Fibroblast of lung (primary cell): ENCODE data around the gene COL28A1. TPM values are rescaled to one million over a fixed set of nuclear protein-coding genes. Genes with fewer than 3 reads are reported as not detected.
"Not testable (repeated sequence)": the region's sequence is repeated elsewhere in the genome, so short reads cannot be mapped to it uniquely, and the experiment has no call there.

Source experiments
- DNase-seq, 2 donors: peaks; one replicate each; pipeline versions ENCODE4 v3.0.0 to v3.0.0-alpha.2; 2010; ENCODE audit warnings: low read depth in 2 of 2
- H2AFZ ChIP-seq: 2 replicates; pipeline ENCODE4 v1.5.1; 2012; ENCODE audit warnings: low read length, control low read depth, inconsistent platforms
- H3K27ac ChIP-seq: 2 replicates; pipeline ENCODE4 v1.5.1; 2011; ENCODE audit warnings: low read length, control low read depth; ENCODE audit not compliant: insufficient read depth
- H3K27me3 ChIP-seq: 2 replicates; pipeline ENCODE4 v1.5.1; 2011; ENCODE audit warnings: mild to moderate bottlenecking, low read length; ENCODE audit not compliant: control insufficient read depth, insufficient read depth
- H3K36me3 ChIP-seq: 2 replicates; pipeline ENCODE4 v1.5.1; 2011; ENCODE audit warnings: low read length; ENCODE audit not compliant: control insufficient read depth, insufficient read depth
- H3K4me1 ChIP-seq: 2 replicates; pipeline ENCODE4 v1.5.1; 2011; ENCODE audit warnings: low read length; ENCODE audit not compliant: control insufficient read depth, insufficient read depth; ENCODE audit errors: extremely low read depth
- H3K4me2 ChIP-seq: 2 replicates; pipeline ENCODE4 v1.5.1; 2011; ENCODE audit warnings: low read length, control low read depth; ENCODE audit not compliant: insufficient read depth; ENCODE audit errors: extremely low read depth
- H3K4me3 ChIP-seq, 4 experiments: fragments of 200-600 bp in 1 of 4; sonication (generic) in 1 of 4; replicated peaks in 1 of 4; 2 replicates each; pipeline ENCODE4 v1.5.1; 2011 to 2016; ENCODE audit warnings: low read length in 4 of 4, low read depth in 3 of 4, mild to moderate bottlenecking in 3 of 4, control low read depth in 2 of 4, inconsistent platforms in 1 of 4, mixed read lengths in 1 of 4; ENCODE audit not compliant: insufficient read depth in 1 of 4; ENCODE audit errors: control extremely low read depth in 1 of 4
- H3K79me2 ChIP-seq: 2 replicates; pipeline ENCODE4 v1.5.1; 2012; ENCODE audit warnings: mild to moderate bottlenecking, low read length, inconsistent platforms; ENCODE audit not compliant: control insufficient read depth, insufficient read depth
- H3K9ac ChIP-seq: 2 replicates; pipeline ENCODE4 v1.5.1; 2011; ENCODE audit warnings: mild to moderate bottlenecking, low read length, control low read depth; ENCODE audit not compliant: insufficient read depth
- H3K9me3 ChIP-seq: 2 replicates; pipeline ENCODE4 v1.5.1; 2012; ENCODE audit warnings: low read depth, low read length; ENCODE audit not compliant: control insufficient read depth, insufficient read depth
- H4K20me1 ChIP-seq: 2 replicates; pipeline ENCODE4 v1.5.1; 2011; ENCODE audit warnings: low read length; ENCODE audit not compliant: control insufficient read depth, insufficient read depth; ENCODE audit errors: extremely low read depth
- EZH2 ChIP-seq: IDR thresholded peaks from 2 replicates; pipeline ENCODE4 v1.5.1; 2012; ENCODE audit warnings: low read length, control low read depth, mild to moderate bottlenecking; ENCODE audit errors: missing control alignments
- polyA plus RNA-seq, 2 donors: library from polyadenylated mRNA; depleted of rRNA in 1 of 2; stranded (reverse) in 1 of 2; unstranded in 1 of 2; fragments of >200 nt; gene quantifications; 2 replicates each; pipeline ENCODE4 v1.2.1, GENCODE V29; 2011 to 2012; ENCODE audit warnings: missing spikeins in 1 of 2
- total RNA-seq: library from RNA; depleted of rRNA; stranded (reverse); fragments of >200 nt; gene quantifications from 2 replicates; pipeline ENCODE4 v1.2.1, GENCODE V29; 2014
- TF ChIP-seq, protein P1 (sequence below), 2 donors: IDR thresholded peaks in 1 of 2; conservative IDR thresholded peaks in 1 of 2; 1 replicate in 1 of 2; 2 replicates in 1 of 2; pipeline ENCODE4 v1.5.1; 2011 to 2012; ENCODE audit warnings: low read length in 2 of 2, control low read depth in 1 of 2, inconsistent platforms in 1 of 2, low read depth in 1 of 2, mild to moderate bottlenecking in 1 of 2

COL28A1 gene
- total and polyA plus RNA-seq, 2 donors (not counting 1 experiment from before 2014, with no cell fraction given) = 0.01 to 0.17 TPM

DNA sequence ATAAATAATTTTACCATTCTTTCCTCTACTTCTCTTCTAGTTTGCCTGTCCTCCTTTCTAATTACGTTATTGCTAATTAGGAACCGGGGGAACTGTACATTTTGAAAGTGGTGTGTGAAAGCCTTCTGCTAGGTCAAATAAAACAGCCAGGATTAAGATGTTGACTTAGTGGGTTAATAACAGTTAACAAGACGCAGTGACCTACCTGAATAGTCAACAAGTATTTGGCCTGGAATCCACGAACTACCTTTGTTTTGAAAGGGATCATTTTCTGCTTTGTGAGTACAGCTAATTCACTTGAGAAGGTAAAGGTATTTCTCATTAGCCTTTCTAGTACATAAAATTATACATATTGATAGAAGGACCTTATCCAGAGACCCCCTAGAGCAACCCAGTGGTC is 139.9 kb downstream of the COL28A1 start:
- H3K27ac ChIP-seq = no peak overlapping the region
- H3K4me1 ChIP-seq = no peaks in the 10 kb centered on the region
- no peaks in the 10 kb centered on the region for H4K20me1 ChIP-seq
- TF ChIP-seq, protein P1, sequence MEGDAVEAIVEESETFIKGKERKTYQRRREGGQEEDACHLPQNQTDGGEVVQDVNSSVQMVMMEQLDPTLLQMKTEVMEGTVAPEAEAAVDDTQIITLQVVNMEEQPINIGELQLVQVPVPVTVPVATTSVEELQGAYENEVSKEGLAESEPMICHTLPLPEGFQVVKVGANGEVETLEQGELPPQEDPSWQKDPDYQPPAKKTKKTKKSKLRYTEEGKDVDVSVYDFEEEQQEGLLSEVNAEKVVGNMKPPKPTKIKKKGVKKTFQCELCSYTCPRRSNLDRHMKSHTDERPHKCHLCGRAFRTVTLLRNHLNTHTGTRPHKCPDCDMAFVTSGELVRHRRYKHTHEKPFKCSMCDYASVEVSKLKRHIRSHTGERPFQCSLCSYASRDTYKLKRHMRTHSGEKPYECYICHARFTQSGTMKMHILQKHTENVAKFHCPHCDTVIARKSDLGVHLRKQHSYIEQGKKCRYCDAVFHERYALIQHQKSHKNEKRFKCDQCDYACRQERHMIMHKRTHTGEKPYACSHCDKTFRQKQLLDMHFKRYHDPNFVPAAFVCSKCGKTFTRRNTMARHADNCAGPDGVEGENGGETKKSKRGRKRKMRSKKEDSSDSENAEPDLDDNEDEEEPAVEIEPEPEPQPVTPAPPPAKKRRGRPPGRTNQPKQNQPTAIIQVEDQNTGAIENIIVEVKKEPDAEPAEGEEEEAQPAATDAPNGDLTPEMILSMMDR (conservative IDR thresholded peaks at IDR 0.05 in 1 of 2, IDR thresholded peaks at IDR 0.05 in 1 of 2; ENCODE audit: low read depth in 1 of 2, low read length in 2 of 2) = no peak
- TF ChIP-seq EZH2 = no peak
- H3K9ac ChIP-seq = no peak overlapping the region
- no peaks in the 10 kb centered on the region for H3K36me3 ChIP-seq
- H2AFZ ChIP-seq = no peak overlapping the region
- H3K27me3 ChIP-seq = no peaks in the 10 kb centered on the region
- H3K9me3 ChIP-seq = no peaks in the 10 kb centered on the region
- no peak overlapping the region for H3K4me3 ChIP-seq
- H3K4me2 ChIP-seq = no peak overlapping the region
- no peak for DNase-seq
- no peaks in the 10 kb centered on the region for H3K79me2 ChIP-seq

DNA sequence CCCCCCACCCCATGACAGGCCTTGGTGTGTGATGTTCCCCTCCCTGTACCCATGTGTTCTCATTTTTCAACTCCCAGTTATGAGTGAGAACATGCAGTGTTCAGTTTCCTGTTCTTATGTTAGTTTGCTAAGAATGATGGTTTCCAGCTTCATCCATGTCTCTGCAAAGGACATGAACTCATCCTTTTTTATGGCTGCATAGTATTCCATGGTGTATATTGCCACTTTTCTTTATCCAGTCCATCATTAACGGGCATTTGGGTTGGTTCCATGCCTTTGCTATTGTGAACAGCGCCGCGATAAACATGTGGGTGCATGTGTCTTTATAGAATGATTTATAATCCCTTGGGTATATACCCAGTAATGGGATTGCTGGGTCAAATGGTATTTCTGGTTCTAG is 147.5 kb downstream of the COL28A1 start:
- H4K20me1 ChIP-seq, H3K36me3 ChIP-seq, H3K4me2 ChIP-seq, H3K27ac ChIP-seq, H2AFZ ChIP-seq, H3K4me3 ChIP-seq, H3K9me3 ChIP-seq, H3K27me3 ChIP-seq, H3K79me2 ChIP-seq, H3K9ac ChIP-seq, DNase-seq, H3K4me1 ChIP-seq: not testable (repeated sequence)

DNA sequence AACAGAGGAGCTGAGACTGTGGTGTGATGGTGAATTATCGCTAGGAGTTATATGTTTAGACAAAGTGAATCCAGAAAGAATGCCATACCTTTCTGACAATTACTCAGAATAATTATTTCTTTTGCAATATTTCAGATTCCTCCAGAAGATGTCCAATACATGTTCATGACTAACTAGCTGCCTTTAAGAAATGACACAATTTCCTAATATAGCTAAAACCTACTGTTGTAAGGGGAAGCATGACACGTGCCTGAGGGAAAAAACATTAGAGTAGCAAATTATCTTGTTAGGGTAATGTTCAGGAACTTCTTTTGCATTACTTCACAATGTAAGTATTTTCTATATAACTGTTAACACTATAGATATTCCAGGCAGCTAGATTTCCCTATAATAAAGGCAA is 150.3 kb downstream of the COL28A1 start:
- DNase-seq = no peak
- Histone ChIP-seq H3K27ac (no peak overlapping the region), H3K4me3 (no peak overlapping the region), H3K9ac (no peak overlapping the region), H3K4me2 (no peak overlapping the region), H3K4me1 (no peaks in the 10 kb centered on the region), H4K20me1 (no peaks in the 10 kb centered on the region), H2AFZ (no peak overlapping the region), H3K36me3 (no peaks in the 10 kb centered on the region), H3K79me2 (no peaks in the 10 kb centered on the region), H3K9me3 (no peaks in the 10 kb centered on the region), H3K27me3 (no peaks in the 10 kb centered on the region)
- TF ChIP-seq, protein P1 (conservative IDR thresholded peaks at IDR 0.05 in 1 of 2, IDR thresholded peaks at IDR 0.05 in 1 of 2; ENCODE audit: low read depth in 1 of 2, low read length in 2 of 2) = no peak
- no peak for TF ChIP-seq EZH2

DNA sequence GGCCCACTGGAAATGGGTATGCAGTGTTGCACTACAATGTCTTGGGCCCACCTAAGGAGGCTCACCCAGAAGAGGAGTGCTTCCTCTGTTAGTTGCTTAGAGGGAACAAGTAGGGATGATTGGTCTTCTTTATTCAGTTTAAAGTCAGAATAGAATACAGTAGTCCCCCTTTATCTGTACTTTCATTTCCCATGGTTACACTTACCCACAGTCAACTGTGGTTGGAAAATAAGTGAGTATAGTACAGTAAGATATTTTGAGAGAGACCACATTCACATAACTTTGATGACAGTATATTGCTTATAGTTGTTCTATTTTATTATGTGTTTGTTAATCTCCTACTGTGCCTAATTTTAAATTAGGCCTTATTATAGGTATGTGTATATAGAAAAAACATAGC is 151.4 kb downstream of the COL28A1 start:
- Histone ChIP-seq H3K4me3 (no peak overlapping the region), H3K4me1 (no peaks in the 10 kb centered on the region), H4K20me1 (no peaks in the 10 kb centered on the region), H3K9ac (no peak overlapping the region), H3K36me3 (no peaks in the 10 kb centered on the region), H3K27me3 (no peaks in the 10 kb centered on the region), H3K79me2 (no peaks in the 10 kb centered on the region), H3K9me3 (no peaks in the 10 kb centered on the region), H3K4me2 (no peak overlapping the region), H3K27ac (no peak overlapping the region), H2AFZ (no peak overlapping the region)
- no peak for DNase-seq
- TF ChIP-seq, protein P1 (conservative IDR thresholded peaks at IDR 0.05 in 1 of 2, IDR thresholded peaks at IDR 0.05 in 1 of 2; ENCODE audit: low read depth in 1 of 2, low read length in 2 of 2) = no peak
- no peak for TF ChIP-seq EZH2
